Measurements from ENCODE around the gene CIDEC. TPM values are rescaled to one million over a fixed set of nuclear protein-coding genes. Genes with fewer than 3 reads are reported as not detected.

The CIDEC gene
- total and polyA plus RNA-seq, 9 of the 15 experiments (the other 6 are each of a cell fraction or from before 2014, with no cell fraction given): not detected

DNA sequence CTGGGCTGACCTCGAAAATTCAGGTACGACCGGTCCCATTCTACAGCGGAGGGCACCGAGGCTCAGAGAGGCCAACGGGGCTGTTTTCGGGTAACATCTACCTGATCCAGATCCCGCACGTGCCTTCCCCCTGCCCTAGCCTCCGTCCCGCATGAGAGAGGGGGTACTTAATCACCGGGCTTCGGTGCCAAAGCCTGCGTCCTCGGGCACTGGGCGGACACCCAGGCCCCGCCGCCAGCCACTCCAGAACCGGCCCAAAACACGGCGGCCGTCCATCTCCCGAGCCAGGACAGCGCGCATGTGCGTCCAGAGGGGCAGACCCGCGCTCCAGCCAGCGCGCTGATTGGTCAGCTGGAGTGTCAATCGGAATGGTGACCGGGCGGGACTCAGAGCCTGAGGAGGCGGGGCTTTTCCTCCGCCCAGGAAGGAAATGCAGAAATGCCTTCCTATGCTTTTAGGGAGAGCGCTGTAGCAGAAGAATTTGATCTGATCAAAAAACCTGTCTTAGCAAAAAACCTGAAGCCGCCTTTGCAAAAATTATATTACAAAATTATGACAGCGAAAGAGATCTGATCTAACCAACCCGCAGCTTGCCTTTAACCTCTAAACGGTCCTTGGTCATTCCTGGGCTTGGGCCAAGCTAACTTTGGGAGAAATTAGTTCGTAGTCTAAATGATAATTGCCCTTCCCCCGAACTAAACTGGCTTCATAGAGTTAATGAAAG is 36.2 kb downstream of the CIDEC start, which contains the start of gene RPUSD3 (continued):
- TF ChIP-seq CHD1 (IDR thresholded peaks at IDR 0.05; ENCODE audit: low read length) (no peak), BRD4 (IDR thresholded peaks at IDR 0.05) (no peak), KDM1A (IDR thresholded peaks at IDR 0.05) (no peak), JUN (IDR thresholded peaks at IDR 0.05; ENCODE audit: borderline replicate concordance, low read depth, low read length) (no peak), JUN (CRISPR knock-in tag; IDR thresholded peaks at IDR 0.05; ENCODE audit: borderline replicate concordance) (no peak), PHB (CRISPR knock-in tag; IDR thresholded peaks at IDR 0.05) (no peak), ZNF586 (CRISPR knock-in tag; conservative IDR thresholded peaks at IDR 0.05) (no peak), ZNF584 (CRISPR knock-in tag; IDR thresholded peaks at IDR 0.05; ENCODE audit: low read depth) (no peak), ZNF583 (CRISPR knock-in tag; IDR thresholded peaks at IDR 0.05) (no peak), HNRNPH1 (optimal IDR thresholded peaks at IDR 0.05; ENCODE audit: low read depth, low read length) (no peak), PHF20 (IDR thresholded peaks at IDR 0.05; ENCODE audit: partially characterized antibody) (peak; percentile 55), ZBED1 (IDR thresholded peaks at IDR 0.05) (no peak), ZBTB1 (CRISPR knock-in tag; IDR thresholded peaks at IDR 0.05; ENCODE audit: borderline replicate concordance, low read depth) (no peak; the same call in 1 of the 2 replicates), PPARD (CRISPR knock-in tag; IDR thresholded peaks at IDR 0.05) (no peak), ARID2 (IDR thresholded peaks at IDR 0.05) (no peak), ETV5 (CRISPR knock-in tag; IDR thresholded peaks at IDR 0.05; ENCODE audit: low read depth) (no peak), ZZZ3 (IDR thresholded peaks at IDR 0.05) (no peak), SP1 (CRISPR knock-in tag; IDR thresholded peaks at IDR 0.05) (0 out of 2 replicates have a peak, but pooled peaks have one; percentile 55), EWSR1 (IDR thresholded peaks at IDR 0.05; ENCODE audit: borderline replicate concordance, low read depth, partially characterized antibody) (no peak), NR2C1 (IDR thresholded peaks at IDR 0.05) (no peak), NR2C1 (tag; IDR thresholded peaks at IDR 0.05) (peak; percentile 44; the same call in 1 of the 2 replicates), DNMT1 (IDR thresholded peaks at IDR 0.05) (no peak)
- TF ChIP-seq, protein P1, sequence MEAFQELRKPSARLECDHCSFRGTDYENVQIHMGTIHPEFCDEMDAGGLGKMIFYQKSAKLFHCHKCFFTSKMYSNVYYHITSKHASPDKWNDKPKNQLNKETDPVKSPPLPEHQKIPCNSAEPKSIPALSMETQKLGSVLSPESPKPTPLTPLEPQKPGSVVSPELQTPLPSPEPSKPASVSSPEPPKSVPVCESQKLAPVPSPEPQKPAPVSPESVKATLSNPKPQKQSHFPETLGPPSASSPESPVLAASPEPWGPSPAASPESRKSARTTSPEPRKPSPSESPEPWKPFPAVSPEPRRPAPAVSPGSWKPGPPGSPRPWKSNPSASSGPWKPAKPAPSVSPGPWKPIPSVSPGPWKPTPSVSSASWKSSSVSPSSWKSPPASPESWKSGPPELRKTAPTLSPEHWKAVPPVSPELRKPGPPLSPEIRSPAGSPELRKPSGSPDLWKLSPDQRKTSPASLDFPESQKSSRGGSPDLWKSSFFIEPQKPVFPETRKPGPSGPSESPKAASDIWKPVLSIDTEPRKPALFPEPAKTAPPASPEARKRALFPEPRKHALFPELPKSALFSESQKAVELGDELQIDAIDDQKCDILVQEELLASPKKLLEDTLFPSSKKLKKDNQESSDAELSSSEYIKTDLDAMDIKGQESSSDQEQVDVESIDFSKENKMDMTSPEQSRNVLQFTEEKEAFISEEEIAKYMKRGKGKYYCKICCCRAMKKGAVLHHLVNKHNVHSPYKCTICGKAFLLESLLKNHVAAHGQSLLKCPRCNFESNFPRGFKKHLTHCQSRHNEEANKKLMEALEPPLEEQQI (IDR thresholded peaks at IDR 0.05): no peak
- TF ChIP-seq, protein P2, sequence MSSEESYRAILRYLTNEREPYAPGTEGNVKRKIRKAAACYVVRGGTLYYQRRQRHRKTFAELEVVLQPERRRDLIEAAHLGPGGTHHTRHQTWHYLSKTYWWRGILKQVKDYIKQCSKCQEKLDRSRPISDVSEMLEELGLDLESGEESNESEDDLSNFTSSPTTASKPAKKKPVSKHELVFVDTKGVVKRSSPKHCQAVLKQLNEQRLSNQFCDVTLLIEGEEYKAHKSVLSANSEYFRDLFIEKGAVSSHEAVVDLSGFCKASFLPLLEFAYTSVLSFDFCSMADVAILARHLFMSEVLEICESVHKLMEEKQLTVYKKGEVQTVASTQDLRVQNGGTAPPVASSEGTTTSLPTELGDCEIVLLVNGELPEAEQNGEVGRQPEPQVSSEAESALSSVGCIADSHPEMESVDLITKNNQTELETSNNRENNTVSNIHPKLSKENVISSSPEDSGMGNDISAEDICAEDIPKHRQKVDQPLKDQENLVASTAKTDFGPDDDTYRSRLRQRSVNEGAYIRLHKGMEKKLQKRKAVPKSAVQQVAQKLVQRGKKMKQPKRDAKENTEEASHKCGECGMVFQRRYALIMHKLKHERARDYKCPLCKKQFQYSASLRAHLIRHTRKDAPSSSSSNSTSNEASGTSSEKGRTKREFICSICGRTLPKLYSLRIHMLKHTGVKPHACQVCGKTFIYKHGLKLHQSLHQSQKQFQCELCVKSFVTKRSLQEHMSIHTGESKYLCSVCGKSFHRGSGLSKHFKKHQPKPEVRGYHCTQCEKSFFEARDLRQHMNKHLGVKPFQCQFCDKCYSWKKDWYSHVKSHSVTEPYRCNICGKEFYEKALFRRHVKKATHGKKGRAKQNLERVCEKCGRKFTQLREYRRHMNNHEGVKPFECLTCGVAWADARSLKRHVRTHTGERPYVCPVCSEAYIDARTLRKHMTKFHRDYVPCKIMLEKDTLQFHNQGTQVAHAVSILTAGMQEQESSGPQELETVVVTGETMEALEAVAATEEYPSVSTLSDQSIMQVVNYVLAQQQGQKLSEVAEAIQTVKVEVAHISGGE (CRISPR knock-in tag; IDR thresholded peaks at IDR 0.05): peak in 1 of 3 experiments; percentile 44; a peak in 1 of 6 replicates
- TF ChIP-seq, protein P3, sequence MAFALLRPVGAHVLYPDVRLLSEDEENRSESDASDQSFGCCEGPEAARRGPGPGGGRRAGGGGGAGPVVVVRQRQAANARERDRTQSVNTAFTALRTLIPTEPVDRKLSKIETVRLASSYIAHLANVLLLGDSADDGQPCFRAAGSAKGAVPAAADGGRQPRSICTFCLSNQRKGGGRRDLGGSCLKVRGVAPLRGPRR (CRISPR knock-in tag; IDR thresholded peaks at IDR 0.05): no peak
